Measurements from ENCODE around the gene TBC1D24. TPM values are rescaled to one million over a fixed set of nuclear protein-coding genes. Genes with fewer than 3 reads are reported as not detected.

Gene TBC1D24
- 47.7 TPM for total RNA-seq

DNA sequence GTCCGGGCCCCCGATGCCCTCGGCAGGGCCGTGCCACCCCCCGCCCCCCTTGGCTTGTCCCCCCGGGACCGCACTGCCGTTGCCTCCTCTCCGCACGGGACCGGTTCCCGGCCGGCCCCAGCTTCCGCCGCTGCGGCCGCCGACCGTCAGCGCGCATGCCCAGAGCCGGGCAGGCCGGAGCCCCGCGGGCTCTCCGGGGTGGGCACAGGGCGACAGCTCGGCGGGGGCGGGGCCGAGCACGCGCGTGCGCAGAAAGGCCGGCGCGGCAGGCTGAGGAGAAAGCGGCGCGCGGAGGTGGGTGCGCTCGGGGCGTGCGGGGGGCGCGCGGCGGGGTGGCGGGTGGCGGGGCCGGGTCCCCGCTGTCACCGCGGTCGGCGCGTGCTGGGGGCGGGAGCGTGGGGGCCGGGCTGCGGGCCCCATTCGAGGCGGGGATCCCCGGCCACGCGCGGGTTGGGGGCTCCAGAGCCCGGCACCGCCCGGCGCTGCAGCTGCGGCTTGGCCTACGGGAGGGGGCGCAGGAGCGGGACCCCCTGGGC, at the start of gene TBC1D24:
TBC1D24 (plus strand) TSS at position 251 of the 536 bp plus-strand sequence. CDS start 21,022 bp downstream, outside the sequence.

DNA sequence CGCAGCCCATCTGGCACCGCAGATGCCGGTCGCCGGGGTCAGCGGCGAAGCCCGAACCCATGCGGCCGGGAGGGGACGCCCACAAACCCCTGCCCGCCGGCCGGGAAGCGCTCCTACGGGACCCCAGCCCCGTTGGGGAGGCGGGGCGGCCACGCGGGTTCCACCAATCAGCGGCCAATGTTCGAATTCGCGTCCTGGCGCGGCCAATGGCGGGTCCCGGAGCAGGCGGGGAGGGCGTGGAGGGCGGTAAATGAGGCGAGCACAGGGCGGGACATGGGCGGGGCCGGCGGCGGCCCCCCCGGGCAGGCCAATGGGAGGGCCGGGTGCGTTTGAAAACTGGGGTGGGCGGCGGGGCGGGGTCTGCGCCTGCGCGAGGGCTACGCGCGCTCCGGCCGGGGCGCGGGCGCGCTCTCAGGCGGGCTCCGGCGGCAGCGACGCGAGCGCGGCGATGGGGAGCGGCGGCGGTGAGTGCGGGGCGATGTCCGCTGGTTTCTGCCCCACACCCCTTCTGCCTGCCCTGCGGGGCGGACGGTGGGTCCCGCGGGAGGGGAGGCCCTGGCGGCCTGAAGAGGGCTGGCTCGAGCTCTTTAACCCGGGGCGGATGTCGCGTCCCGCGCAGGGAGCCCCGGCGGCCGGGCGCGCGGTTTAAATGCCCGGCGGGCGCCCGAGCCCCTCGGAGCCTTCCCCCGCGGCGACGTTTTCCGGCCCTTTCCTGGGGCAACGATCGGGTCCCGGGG, 45.7 kb upstream of the TBC1D24 start, which contains the start of gene CCNF:
CCNF (plus strand) TSS at position 414 of the 737 bp plus-strand sequence; CDS start at position 449, 35 bp downstream.

DNA sequence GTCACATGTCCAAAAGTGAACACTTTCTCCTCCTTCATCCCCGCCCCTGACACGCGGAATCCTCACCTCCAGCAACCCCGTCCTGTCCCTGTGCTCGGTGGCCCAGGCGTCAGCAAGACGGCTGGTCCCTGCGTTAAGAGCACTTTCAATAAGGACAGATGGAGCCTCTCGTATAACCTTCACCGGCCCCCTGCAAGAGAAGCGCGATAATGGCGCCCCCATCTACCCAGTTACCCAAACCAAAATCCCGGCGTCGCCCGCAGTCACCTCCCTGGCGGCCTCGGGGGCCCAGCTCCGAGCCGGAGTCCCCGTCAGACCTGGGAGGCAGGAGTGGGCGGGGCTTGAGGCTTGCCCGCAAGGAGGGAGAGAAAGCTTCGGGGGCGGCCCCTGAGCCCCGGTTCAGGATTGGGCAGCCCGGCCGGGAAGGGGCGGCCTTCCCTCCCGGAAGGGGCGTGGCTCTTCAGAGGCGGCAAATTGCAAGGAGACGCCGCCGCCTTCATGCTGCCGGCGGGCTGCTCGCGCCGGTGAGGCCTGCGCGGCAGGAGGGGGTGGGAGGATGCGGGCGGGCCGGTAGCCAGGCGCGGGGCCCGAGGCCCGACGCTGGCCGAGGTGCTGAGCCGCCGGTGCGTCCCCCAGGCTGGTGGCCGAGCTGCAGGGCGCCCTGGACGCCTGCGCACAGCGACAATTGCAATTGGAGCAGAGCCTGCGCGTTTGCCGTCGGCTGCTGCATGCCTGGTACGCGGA, 15.1 kb upstream of the TBC1D24 start, which contains the start of gene TEDC2:
TEDC2 (plus strand) TSS at position 463 of the 744 bp plus-strand sequence; CDS start at position 499, 36 bp downstream.

DNA sequence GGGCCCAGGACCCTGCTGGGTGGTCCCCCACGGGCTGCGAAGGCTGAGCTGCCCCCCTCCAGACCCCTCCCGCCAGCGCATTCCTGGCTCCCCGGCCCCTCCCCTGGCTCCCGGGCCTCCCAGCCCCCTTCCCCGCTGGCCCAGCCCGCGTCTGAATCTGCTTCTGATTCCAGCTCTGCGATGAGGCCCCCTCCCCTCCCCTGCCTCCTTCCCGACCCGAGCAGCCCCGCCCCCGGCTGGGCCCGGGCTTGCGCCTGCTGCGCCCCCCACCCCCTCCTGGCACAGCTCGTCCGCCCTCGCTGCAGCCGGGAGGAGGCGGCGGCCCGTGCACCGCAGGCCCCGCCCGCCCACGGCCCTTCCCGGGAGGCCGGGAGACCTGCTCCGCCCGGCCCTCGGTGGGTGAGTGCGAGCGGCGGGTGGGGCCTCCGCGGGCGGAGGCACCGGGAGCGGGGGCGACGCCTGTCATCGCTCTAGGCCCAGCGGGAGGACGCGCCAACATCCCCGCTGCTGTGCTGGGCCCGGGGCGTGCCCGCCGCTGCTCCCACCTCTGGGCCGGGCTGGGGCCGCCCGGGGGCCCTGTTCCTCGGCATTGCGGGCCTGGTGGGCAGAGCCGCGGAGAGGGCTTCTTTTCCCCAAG, 3.8 kb upstream of the TBC1D24 start, which contains the start of gene NTN3:
NTN3 (plus strand) TSS at position 282 of the 637 bp plus-strand sequence. CDS start 405 bp downstream, outside the sequence.

DNA sequence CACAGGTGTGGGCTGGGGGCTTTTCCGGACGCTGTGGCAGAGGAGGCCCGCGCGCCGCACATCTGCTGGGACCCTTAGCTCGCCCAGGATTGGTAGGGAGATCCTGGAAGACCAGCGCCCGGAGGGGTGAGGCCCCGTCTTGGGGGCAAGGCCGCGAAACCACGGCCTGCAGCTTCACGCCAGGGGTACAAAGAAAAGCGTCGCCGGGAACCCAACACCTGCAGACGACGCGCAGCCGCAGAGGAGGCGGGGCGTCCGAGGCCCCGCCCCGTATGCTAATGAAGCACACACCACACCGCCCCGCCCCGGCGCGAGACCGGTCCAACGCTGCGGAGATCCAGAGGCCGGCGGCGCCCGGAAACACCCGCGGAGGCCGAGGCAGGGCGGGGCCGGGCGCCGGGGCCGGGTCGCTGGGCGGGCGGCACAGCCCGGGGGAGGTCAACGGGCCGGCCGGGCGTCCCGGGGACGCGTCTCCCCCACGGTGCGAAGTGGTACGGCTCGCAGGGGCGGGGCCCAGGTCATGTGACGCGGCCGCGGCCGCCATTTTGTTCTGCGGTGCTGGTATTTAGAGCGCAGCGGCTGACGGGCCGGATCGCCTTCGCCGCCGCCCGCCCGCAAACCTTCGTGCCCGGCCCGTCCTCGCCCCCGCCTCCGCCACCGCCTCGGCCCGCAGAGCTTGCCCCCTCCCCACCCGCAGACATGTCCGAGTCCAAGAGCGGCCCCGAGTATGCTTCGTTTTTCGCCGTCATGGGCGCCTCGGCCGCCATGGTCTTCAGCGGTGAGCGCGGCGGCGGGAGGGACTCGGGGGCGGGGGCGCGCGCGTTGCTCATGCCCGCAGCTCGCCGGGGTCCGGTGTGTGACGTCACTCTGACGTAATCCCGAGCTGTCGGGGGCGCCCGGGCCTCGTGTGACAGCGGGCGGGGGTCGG, 38.7 kb downstream of the TBC1D24 start, which contains the start of gene ATP6V0C:
ATP6V0C (plus strand) TSS at position 548 of the 928 bp plus-strand sequence; CDS start at position 700, 152 bp downstream.

DNA sequence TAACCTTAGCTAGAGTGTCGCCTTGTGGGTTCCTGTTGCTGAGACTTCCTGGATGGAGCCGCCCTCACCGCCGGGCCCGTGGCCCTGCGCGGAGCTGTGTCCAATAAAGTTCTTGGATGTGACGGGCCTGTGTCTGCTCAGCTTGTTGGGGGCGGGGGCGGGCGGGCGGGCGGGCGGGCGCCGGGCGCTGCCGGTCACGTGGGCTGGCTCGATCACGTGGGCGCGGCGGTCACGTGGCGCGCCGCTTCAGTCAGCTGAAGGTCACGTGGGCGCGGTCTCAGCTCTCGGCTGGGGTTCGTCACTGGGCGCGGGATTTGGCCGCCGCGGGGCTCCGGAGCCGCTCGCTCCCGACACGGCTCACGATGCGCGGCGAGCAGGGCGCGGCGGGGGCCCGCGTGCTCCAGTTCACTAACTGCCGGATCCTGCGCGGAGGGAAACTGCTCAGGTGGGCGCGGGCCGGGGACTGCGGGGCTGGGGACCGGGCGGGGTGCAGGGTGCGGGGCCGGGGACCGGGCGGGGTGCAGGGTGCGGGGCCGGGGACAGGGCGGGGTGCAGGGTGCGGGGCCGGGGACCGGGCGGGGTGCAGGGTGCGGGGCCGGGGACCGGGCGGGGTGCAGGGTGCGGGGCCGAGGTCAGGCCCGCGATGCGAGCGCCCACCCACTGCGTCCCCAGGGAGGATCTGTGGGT, 45.3 kb downstream of the TBC1D24 start, which contains the start of gene AMDHD2:
AMDHD2 (plus strand) TSS at position 275 of the 687 bp plus-strand sequence; CDS start at position 363, 88 bp downstream.

DNA sequence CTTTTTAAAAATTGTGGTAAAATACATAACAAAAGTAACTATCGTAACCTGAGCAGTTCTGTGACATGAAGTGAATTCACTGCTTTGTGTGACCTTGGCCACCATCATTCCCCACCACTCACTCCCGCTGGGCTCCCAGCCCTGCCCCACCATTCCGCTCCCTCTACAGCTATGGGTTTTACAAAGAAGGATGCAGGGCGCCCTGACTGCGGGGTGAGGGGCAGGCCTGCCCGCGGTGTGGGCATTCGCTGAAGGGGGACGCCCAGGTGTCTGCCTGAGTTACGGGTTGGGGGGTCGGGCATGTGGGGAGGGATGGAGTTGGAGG, 56.4 kb downstream of the TBC1D24 start, which contains the start of gene CEMP1:
CEMP1 (minus strand) TSS at position 38 of the 325 bp plus-strand sequence. CDS start 335 bp downstream, outside the sequence.

DNA sequence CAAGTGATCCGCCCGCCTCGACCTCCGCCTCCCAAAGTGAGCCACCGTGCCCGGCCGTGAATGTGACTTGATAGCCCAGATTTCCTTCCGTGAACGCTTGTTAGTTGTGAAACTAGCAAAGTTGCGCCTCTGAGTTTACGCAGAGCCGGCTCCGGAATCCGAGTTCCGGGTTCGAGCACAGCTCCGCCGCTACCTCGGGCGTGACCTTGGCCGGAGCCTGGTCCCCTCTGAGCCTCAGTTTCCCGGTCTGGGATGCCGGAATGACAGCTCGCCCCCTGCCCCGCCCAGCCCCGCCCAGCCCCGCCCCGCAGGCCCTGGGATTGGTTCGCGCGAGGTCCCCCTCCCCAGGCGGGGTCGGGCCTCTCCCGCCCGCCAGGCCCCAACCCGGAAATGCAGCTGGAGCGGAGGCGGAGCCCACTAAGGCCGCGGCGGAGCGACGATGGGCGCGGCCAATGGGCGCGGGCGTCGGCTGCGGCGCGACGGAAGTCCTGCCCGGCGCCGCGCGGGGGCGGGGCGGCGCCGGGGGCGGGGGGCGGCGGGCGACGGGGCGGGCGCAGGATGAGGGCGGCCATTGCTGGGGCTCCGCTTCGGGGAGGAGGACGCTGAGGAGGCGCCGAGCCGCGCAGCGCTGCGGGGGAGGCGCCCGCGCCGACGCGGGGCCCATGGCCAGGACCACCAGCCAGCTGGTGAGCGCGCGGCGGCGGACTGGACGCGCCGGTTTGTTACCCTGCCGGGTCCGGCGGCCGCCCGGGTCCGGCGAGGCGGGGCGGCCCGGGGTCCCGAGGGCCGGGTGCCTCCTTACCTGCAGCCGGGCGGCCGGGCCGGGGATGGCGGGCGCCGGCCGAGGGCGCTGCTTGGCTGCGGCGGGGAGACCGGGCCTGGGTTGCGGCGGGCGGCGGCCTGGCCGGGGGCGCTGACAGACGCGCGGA, 62.8 kb downstream of the TBC1D24 start, which contains the start of gene PDPK1:
PDPK1 (plus strand) TSS at position 571 of the 929 bp plus-strand sequence; CDS start at position 663, 92 bp downstream.

Small RNAs within 50 kb of the gene (small RNA-seq; reads per million reads assigned to genes)
- gene AC093525.1 (not detected), gene MIR3178 (not detected), gene MIR6768 (not detected)

Other genes with a start within 250 kb of the TBC1D24 start
- 2.8 TPM for gene DNASE1L2, start 238.7 kb upstream of the TBC1D24 start, total RNA-seq
- 17.5 TPM for gene ECI1, start 223.5 kb upstream of the TBC1D24 start, total RNA-seq
- gene RNPS1, start 207.0 kb upstream of the TBC1D24 start, total RNA-seq = 103 TPM
- 75.9 TPM for gene ABCA3, start 134.4 kb upstream of the TBC1D24 start, total RNA-seq
- 13.4 TPM for gene CCNF, start 45.7 kb upstream of the TBC1D24 start, total RNA-seq
- gene TEDC2, start 15.0 kb upstream of the TBC1D24 start, total RNA-seq = 6.5 TPM
- gene NTN3, start 3.8 kb upstream of the TBC1D24 start, total RNA-seq = 5.1 TPM
- gene ATP6V0C, start 38.8 kb downstream of the TBC1D24 start, total RNA-seq = 48.4 TPM
- gene AMDHD2, start 45.2 kb downstream of the TBC1D24 start, total RNA-seq = 15.2 TPM
- gene CEMP1, start 56.3 kb downstream of the TBC1D24 start, total RNA-seq = 0.92 TPM
- 31.6 TPM for gene PDPK1, start 62.9 kb downstream of the TBC1D24 start, total RNA-seq
- gene KCTD5, start 207.4 kb downstream of the TBC1D24 start, total RNA-seq = 19.6 TPM
- 3.9 TPM for gene PRSS27, start 245.1 kb downstream of the TBC1D24 start, total RNA-seq